BLaER1 (cell line): ENCODE measurements around the gene SPATA19.
A peak's percentile ranks its signal among the peaks of the same experiment; 100 is the strongest.

ENCODE experiments used
- H3K27ac ChIP-seq: shearing (Covaris generic); formaldehyde crosslinking; 2 replicates; pipeline ENCODE4 v1.8.1; 2022
- H3K27me3 ChIP-seq: shearing (Covaris generic); formaldehyde crosslinking; 2 replicates; pipeline ENCODE4 v1.8.1; 2022
- H3K36me3 ChIP-seq: shearing (Covaris generic); formaldehyde crosslinking; 2 replicates; pipeline ENCODE4 v1.8.1; 2022
- H3K4me1 ChIP-seq: shearing (Covaris generic); formaldehyde crosslinking; 2 replicates; pipeline ENCODE4 v1.8.1; 2022
- H3K4me2 ChIP-seq: shearing (Covaris generic); formaldehyde crosslinking; 2 replicates; pipeline ENCODE4 v1.8.1; 2022
- H3K4me3 ChIP-seq: shearing (Covaris generic); formaldehyde crosslinking; 2 replicates; pipeline ENCODE4 v1.8.1; 2022
- H3K9ac ChIP-seq: shearing (Covaris generic); formaldehyde crosslinking; 2 replicates; pipeline ENCODE4 v1.8.1; 2022
- H3K9me3 ChIP-seq: shearing (Covaris generic); formaldehyde crosslinking; 2 replicates; pipeline ENCODE4 v1.8.1; 2022
- H4K20me1 ChIP-seq: shearing (Covaris generic); formaldehyde crosslinking; 2 replicates; pipeline ENCODE4 v1.8.1; 2022
- Cebpa-rat ChIP-seq: shearing (Covaris generic); IDR thresholded peaks from 2 replicates; pipeline ENCODE4 v1.8.1; 2022

SPATA19 gene

GRCh38 chr11:133819114-133819513 is 26.2 kb downstream of the SPATA19 start:
- Histone ChIP-seq H3K27ac (no peak overlapping the region), H3K9me3 (no peaks in the 10 kb centered on the region), H3K4me1 (peaks cover 16% of the 10 kb centered on the region), H3K27me3 (no peaks in the 10 kb centered on the region), H3K4me3 (no peak overlapping the region), H4K20me1 (no peaks in the 10 kb centered on the region), H3K9ac (no peak overlapping the region), H3K4me2 (no peak overlapping the region), H3K36me3 (no peaks in the 10 kb centered on the region)
- TF ChIP-seq Cebpa-rat = no peak

GRCh38 chr11:133818302-133818701 is 27.0 kb downstream of the SPATA19 start:
- Histone ChIP-seq H3K4me3 (no peak overlapping the region), H3K4me2 (no peak overlapping the region), H3K27me3 (no peaks in the 10 kb centered on the region), H3K36me3 (no peaks in the 10 kb centered on the region), H3K4me1 (peaks cover 16% of the 10 kb centered on the region), H3K27ac (no peak overlapping the region), H3K9me3 (no peaks in the 10 kb centered on the region), H3K9ac (no peak overlapping the region), H4K20me1 (no peaks in the 10 kb centered on the region)
- no peak for TF ChIP-seq Cebpa-rat

GRCh38 chr11:133817449-133817848 is 27.9 kb downstream of the SPATA19 start:
- H3K36me3 ChIP-seq = no peaks in the 10 kb centered on the region

GRCh38 chr11:133816146-133816870 is 29.0 kb downstream of the SPATA19 start:
- Histone ChIP-seq H3K4me1 (peaks cover 27% of the 10 kb centered on the region), H3K27ac (no peak overlapping the region), H3K27me3 (no peaks in the 10 kb centered on the region), H4K20me1 (no peaks in the 10 kb centered on the region), H3K4me3 (no peak overlapping the region), H3K4me2 (peak overlapping the region; percentile 30), H3K9me3 (no peaks in the 10 kb centered on the region), H3K9ac (no peak overlapping the region), H3K36me3 (no peaks in the 10 kb centered on the region)
- no peak for TF ChIP-seq Cebpa-rat

More at GRCh38 chr11:133817449-133817848, 27.9 kb downstream of the SPATA19 start:
- H3K27ac ChIP-seq = no peak overlapping the region
- no peaks in the 10 kb centered on the region for H3K27me3 ChIP-seq
- peaks cover 16% of the 10 kb centered on the region for H3K4me1 ChIP-seq
- no peaks in the 10 kb centered on the region for H3K9me3 ChIP-seq
- no peaks in the 10 kb centered on the region for H4K20me1 ChIP-seq
- no peak overlapping the region for H3K9ac ChIP-seq
- H3K4me3 ChIP-seq = no peak overlapping the region
- no peak for TF ChIP-seq Cebpa-rat
- no peak overlapping the region for H3K4me2 ChIP-seq

GRCh38 chr11:133815636-133816035 is 29.7 kb downstream of the SPATA19 start:
- no peak for TF ChIP-seq Cebpa-rat
- H3K9me3 ChIP-seq = no peaks in the 10 kb centered on the region
- H3K9ac ChIP-seq = no peak overlapping the region
- H3K4me3 ChIP-seq = no peak overlapping the region
- no peaks in the 10 kb centered on the region for H3K36me3 ChIP-seq
- peak overlapping the region; percentile 30; the same call in 1 of the 2 replicates for H3K4me2 ChIP-seq
- no peaks in the 10 kb centered on the region for H3K27me3 ChIP-seq
- no peaks in the 10 kb centered on the region for H4K20me1 ChIP-seq
- peaks cover 34% of the 10 kb centered on the region for H3K4me1 ChIP-seq
- H3K27ac ChIP-seq = no peak overlapping the region

GRCh38 chr11:133814588-133815100 is 30.7 kb downstream of the SPATA19 start:
- Histone ChIP-seq H3K4me1 (peaks cover 44% of the 10 kb centered on the region), H3K27me3 (no peaks in the 10 kb centered on the region), H3K27ac (no peak overlapping the region), H3K4me2 (no peak overlapping the region), H3K9ac (no peak overlapping the region), H3K36me3 (no peaks in the 10 kb centered on the region), H3K4me3 (no peak overlapping the region), H3K9me3 (no peaks in the 10 kb centered on the region), H4K20me1 (no peaks in the 10 kb centered on the region)
- no peak for TF ChIP-seq Cebpa-rat

GRCh38 chr11:133811850-133812685 is 33.2 kb downstream of the SPATA19 start:
- H3K4me3 ChIP-seq = no peak overlapping the region
- no peaks in the 10 kb centered on the region for H3K9me3 ChIP-seq
- no peaks in the 10 kb centered on the region for H3K36me3 ChIP-seq
- peaks cover 55% of the 10 kb centered on the region for H3K4me1 ChIP-seq
- H3K4me2 ChIP-seq = peak overlapping the region; percentile 69; the same call in 1 of the 2 replicates
- H3K27me3 ChIP-seq = no peaks in the 10 kb centered on the region
- no peak for TF ChIP-seq Cebpa-rat
- no peak overlapping the region for H3K27ac ChIP-seq
- no peaks in the 10 kb centered on the region for H4K20me1 ChIP-seq
- H3K9ac ChIP-seq = no peak overlapping the region

- Histone ChIP-seq H4K20me1 (no peaks in the 10 kb centered on the region), H3K27ac (no peak overlapping the region; the same call in 1 of the 2 replicates), H3K9me3 (no peaks in the 10 kb centered on the region), H3K4me2 (peak overlapping the region; percentile 69), H3K9ac (no peak overlapping the region), H3K27me3 (no peaks in the 10 kb centered on the region), H3K4me1 (peaks cover 42% of the 10 kb centered on the region), H3K36me3 (no peaks in the 10 kb centered on the region), H3K4me3 (no peak overlapping the region)
- TF ChIP-seq Cebpa-rat = no peak
Measured at GRCh38 chr11:133810766-133811165, 34.5 kb downstream of the SPATA19 start.

GRCh38 chr11:133809569-133810491 is 35.5 kb downstream of the SPATA19 start:
- no peak overlapping the region for H3K9ac ChIP-seq
- no peak for TF ChIP-seq Cebpa-rat

More at GRCh38 chr11:133809569-133810491, 35.5 kb downstream of the SPATA19 start:
- Histone ChIP-seq H4K20me1 (no peaks in the 10 kb centered on the region), H3K27me3 (no peaks in the 10 kb centered on the region), H3K4me3 (no peak overlapping the region), H3K27ac (peak overlapping the region; percentile 64; the same call in 1 of the 2 replicates), H3K4me1 (peaks cover 40% of the 10 kb centered on the region), H3K4me2 (peak overlapping the region; percentile 69), H3K36me3 (no peaks in the 10 kb centered on the region), H3K9me3 (no peaks in the 10 kb centered on the region)
